Liver (tissue), 9 donors: ENCODE results near the gene MMS19. TPM values are rescaled to one million over a fixed set of nuclear protein-coding genes. Genes with fewer than 3 reads are reported as not detected.
"Not testable (repeated sequence)": the region's sequence is repeated elsewhere in the genome, so short reads cannot be mapped to it uniquely, and the experiment has no call there.

Source experiments
- DNase-seq: peaks from one replicate; pipeline ENCODE4 v3.0.0-alpha.2; 2017; ENCODE audit warnings: low spot score
- H3K27ac ChIP-seq, 2 donors: one replicate each; pipeline ENCODE4 v1.7.0; 2013; ENCODE audit warnings: inconsistent platforms in 2 of 2, low read length in 2 of 2, control low read depth in 1 of 2, low read depth in 1 of 2, mild to moderate bottlenecking in 1 of 2
- H3K27me3 ChIP-seq, 4 donors: one replicate each; pipeline versions ENCODE4 v1.6.1 to v1.7.0; 2013; ENCODE audit warnings: low read length in 3 of 4, inconsistent platforms in 1 of 4, mild to moderate bottlenecking in 1 of 4, moderate library complexity in 1 of 4; ENCODE audit not compliant: control insufficient read depth in 4 of 4, insufficient read depth in 4 of 4
- H3K36me3 ChIP-seq, 4 donors: one replicate each; pipeline versions ENCODE4 v1.6.1 to v1.7.0; 2013; ENCODE audit warnings: low read length in 3 of 4, mild to moderate bottlenecking in 3 of 4, low read depth in 1 of 4, moderate library complexity in 1 of 4; ENCODE audit not compliant: control insufficient read depth in 4 of 4, insufficient read depth in 3 of 4
- H3K4me1 ChIP-seq, 4 donors: one replicate each; pipeline versions ENCODE4 v1.6.1 to v1.7.0; 2013; ENCODE audit warnings: low read length in 3 of 4, mild to moderate bottlenecking in 3 of 4, moderate library complexity in 1 of 4; ENCODE audit not compliant: control insufficient read depth in 4 of 4, insufficient read depth in 4 of 4
- H3K4me3 ChIP-seq, 3 donors: one replicate each; pipeline versions ENCODE4 v1.6.1 to v1.7.0; 2013; ENCODE audit warnings: low read length in 3 of 3, control low read depth in 1 of 3, low read depth in 1 of 3, mild to moderate bottlenecking in 1 of 3
- H3K9ac ChIP-seq, 2 donors: one replicate each; pipeline ENCODE4 v1.7.0; 2013; ENCODE audit warnings: low read length in 2 of 2, mild to moderate bottlenecking in 2 of 2, moderate library complexity in 2 of 2, control low read depth in 1 of 2, low read depth in 1 of 2
- H3K9me3 ChIP-seq, 4 donors: one replicate each; pipeline versions ENCODE4 v1.6.1 to v1.7.0; 2013; ENCODE audit warnings: low read length in 3 of 4; ENCODE audit not compliant: control insufficient read depth in 4 of 4
- ATF3 ChIP-seq: IDR thresholded peaks from 2 replicates; pipeline ENCODE4 v1.6.1; 2016; ENCODE audit warnings: antibody characterized with exemption
- CTCF ChIP-seq: fragments of 150-350 bp; IDR thresholded peaks from 2 replicates; pipeline ENCODE4 v1.5.1; 2017; ENCODE audit warnings: improper control_type of control experiment, low read depth, low read length; ENCODE audit not compliant: missing input control
- FOXA1 ChIP-seq: IDR thresholded peaks from 2 replicates; pipeline ENCODE4 v1.6.1; 2016; ENCODE audit warnings: antibody characterized with exemption
- FOXA2 ChIP-seq: IDR thresholded peaks from 2 replicates; pipeline ENCODE4 v1.6.1; 2016; ENCODE audit warnings: antibody characterized with exemption
- GABPA ChIP-seq, 2 donors: IDR thresholded peaks in 1 of 2; conservative IDR thresholded peaks in 1 of 2; 2 replicates each; pipeline ENCODE4 v1.6.1; 2016; ENCODE audit warnings: antibody characterized with exemption in 2 of 2, mild to moderate bottlenecking in 1 of 2, moderate library complexity in 1 of 2
- HNF4A ChIP-seq, 2 donors: conservative IDR thresholded peaks; 2 replicates each; pipeline ENCODE4 v1.6.1; 2016; ENCODE audit warnings: antibody characterized with exemption in 2 of 2, mild to moderate bottlenecking in 2 of 2
- JUND ChIP-seq, 2 donors: IDR thresholded peaks; 2 replicates each; pipeline ENCODE4 v1.6.1; 2016; ENCODE audit warnings: antibody characterized with exemption in 2 of 2
- NR2F2 ChIP-seq: IDR thresholded peaks from 2 replicates; pipeline ENCODE4 v1.6.1; 2016; ENCODE audit warnings: antibody characterized with exemption
- RAD21 ChIP-seq, 2 donors: IDR thresholded peaks; 2 replicates each; pipeline ENCODE4 v1.6.1; 2016; ENCODE audit warnings: antibody characterized with exemption in 2 of 2, mild to moderate bottlenecking in 2 of 2
- RXRA ChIP-seq, 2 donors: IDR thresholded peaks; 2 replicates each; pipeline ENCODE4 v1.6.1; 2017 to 2018; ENCODE audit warnings: antibody characterized with exemption in 2 of 2, mild to moderate bottlenecking in 1 of 2
- SP1 ChIP-seq: IDR thresholded peaks from 2 replicates; pipeline ENCODE4 v1.6.1; 2018; ENCODE audit warnings: antibody characterized with exemption, mild to moderate bottlenecking
- ZBTB33 ChIP-seq: IDR thresholded peaks from 2 replicates; pipeline ENCODE4 v1.6.1; 2016; ENCODE audit warnings: antibody characterized with exemption
- WGBS: extraction: QIAGEN DNeasy Blood & Tissue Kit; methylation state at CpG from one replicate; pipeline ENCODE4 v1.1.7; 2013; 5-methylcytosine and 5-hydroxymethylcytosine counted together
- polyA plus RNA-seq, 2 donors: library from polyadenylated mRNA; stranded (reverse) in 1 of 2; unstranded in 1 of 2; fragments of 200-250 nt in 1 of 2; fragments of >200 nt in 1 of 2; fragmentation: Nextera tagmentation in 1 of 2; extraction: Ambion mirVana in 1 of 2; gene quantifications; one replicate each; pipeline versions ENCODE4 v1.2.1 to v1.2.3, GENCODE V29; 2013 to 2015
- total RNA-seq, 2 donors: library from RNA; depleted of rRNA; stranded (reverse); fragments of >200 nt; gene quantifications; one replicate each; pipeline ENCODE4 v1.2.3, GENCODE V29; 2014
- donor health status: healthy.
- donor health status: healthy.
- donor health status: healthy.
- donor health status: healthy.
- donor health status: healthy.

The MMS19 gene
- total and polyA plus RNA-seq, 4 donors, result 15.0 to 29.1 (median 24.1) TPM

GRCh38 chr10:97475936-97476594 is 22.2 kb downstream of the MMS19 start (continued):
- TF ChIP-seq CTCF (no peak), RXRA (IDR thresholded peaks at IDR 0.05) (no peak), JUND (IDR thresholded peaks at IDR 0.05) (no peak), GABPA (IDR thresholded peaks at IDR 0.05 in 1 of 2, conservative IDR thresholded peaks at IDR 0.05 in 1 of 2) (no peak), SP1 (no peak)

GRCh38 chr10:97474918-97475317 is 23.3 kb downstream of the MMS19 start:
- no peak for DNase-seq
- H3K9me3 ChIP-seq, result no peaks in the 10 kb centered on the region
- no peak for TF ChIP-seq NR2F2
- TF ChIP-seq CTCF, result no peak
- TF ChIP-seq HNF4A (conservative IDR thresholded peaks at IDR 0.05), result no peak
- TF ChIP-seq ATF3, result no peak
- no peak for TF ChIP-seq SP1
- TF ChIP-seq RAD21 (IDR thresholded peaks at IDR 0.05), result no peak
- TF ChIP-seq FOXA2, result no peak
- no peak for TF ChIP-seq FOXA1
- no peak for TF ChIP-seq ZBTB33
- H3K4me1 ChIP-seq, result no peaks in the 10 kb centered on the region
- no peak overlapping the region for H3K9ac ChIP-seq
- H3K4me3 ChIP-seq, result no peak overlapping the region
- H3K27me3 ChIP-seq, result no peaks in the 10 kb centered on the region
- WGBS, result 97% methylated on average over 4 of the region's 4 CpGs
- H3K36me3 ChIP-seq, result peaks cover 16 to 60% (median 30%) of the 10 kb centered on the region in 4 donors
- no peak overlapping the region for H3K27ac ChIP-seq

GRCh38 chr10:97468781-97469180 is 29.4 kb downstream of the MMS19 start:
- not testable (repeated sequence) for DNase-seq, H3K27ac ChIP-seq

More at GRCh38 chr10:97468781-97469180, 29.4 kb downstream of the MMS19 start:
- H3K4me3 ChIP-seq, H3K27me3 ChIP-seq, H3K9me3 ChIP-seq, H3K4me1 ChIP-seq, H3K9ac ChIP-seq: not testable (repeated sequence)
- H3K36me3 ChIP-seq, result peaks cover 9 to 62% (median 48%) of the 10 kb centered on the region in 4 donors
- WGBS, result 96% methylated on average over 12 of the region's 12 CpGs
